Adrenal gland (tissue), 12 donors: Measurements from ENCODE around the gene MKLN1. TPM values are rescaled to one million over a fixed set of nuclear protein-coding genes. Genes with fewer than 3 reads are reported as not detected.

Experiments
- DNase-seq, 7 donors: peaks; one replicate each; pipeline ENCODE4 v3.0.0-alpha.2; 2019 to 2020
- H3K27ac ChIP-seq, 5 donors: fragments of 200-600 bp; sonication (generic) in 4 of 5; 1 replicate in 3 of 5; 2 replicates in 2 of 5; pipeline versions ENCODE4 v1.5.1 to v1.8.0; 2016 to 2020; ENCODE audit warnings: mild to moderate bottlenecking in 1 of 5
- H3K27me3 ChIP-seq: fragments of 200-600 bp; 2 replicates; pipeline ENCODE4 v1.8.0; 2021
- H3K36me3 ChIP-seq, 2 donors: fragments of 200-600 bp; replicated peaks in 1 of 2; 1 replicate in 1 of 2; 2 replicates in 1 of 2; pipeline versions ENCODE4 v1.5.1 to v1.8.0; 2018 to 2022
- H3K4me1 ChIP-seq, 2 donors: fragments of 200-600 bp; replicated peaks in 1 of 2; 1 replicate in 1 of 2; 2 replicates in 1 of 2; pipeline versions ENCODE4 v1.5.1 to v1.8.0; 2018 to 2021
- H3K4me3 ChIP-seq, 4 donors: fragments of 200-600 bp; sonication (generic) in 3 of 4; one replicate each; pipeline ENCODE4 v1.5.1; 2016 to 2018
- H3K9me3 ChIP-seq, 3 donors: fragments of 200-600 bp; sonication (generic) in 1 of 3; replicated peaks in 1 of 3; 1 replicate in 2 of 3; 2 replicates in 1 of 3; pipeline versions ENCODE4 v1.5.1 to v1.8.0; 2016 to 2021
- POLR2A ChIP-seq, 2 donors: fragments of 450-650 bp; IDR thresholded peaks; one replicate each; pipeline ENCODE4 v1.6.1; 2017; ENCODE audit warnings: antibody characterized with exemption in 2 of 2, mild to moderate bottlenecking in 2 of 2, moderate library complexity in 1 of 2
- WGBS, 4 donors: extraction: QIAGEN DNeasy Blood & Tissue Kit in 2 of 4; methylation state at CpG; one replicate each; pipeline versions ENCODE4 v1.1.5 to v1.1.7; 2013 to 2017; 5-methylcytosine and 5-hydroxymethylcytosine counted together
- intact Hi-C, 2 donors: fragments of 100-400 bp; cut with DNase I; formaldehyde crosslinking; loops; one replicate each; pipeline versions ENCODE4 v1.14.1 to v1.15.0; 2022 to 2023
- polyA plus RNA-seq, 3 donors: library from polyadenylated mRNA; stranded (reverse); fragments of 200-250 nt in 2 of 3; fragments of 350-450 nt in 1 of 3; fragmentation: Illumina TruSeq in 1 of 3; extraction: RNeasy Lipid Tissue Mini Kit (QIAGEN cat#74804) in 1 of 3; gene quantifications; one replicate each; pipeline ENCODE4 v1.2.3, GENCODE V29; 2013 to 2014
- total RNA-seq, 9 donors: library from RNA; depleted of rRNA in 4 of 9; stranded (reverse); fragments of >200 nt in 4 of 9; fragments of 120-200 nt in 1 of 9; fragmentation: NEBNext Ultra II Directional in 1 of 9; extraction: Animal tissue kit (Norgen Biotek cat#: 25700) in 1 of 9; gene quantifications; one replicate each; pipeline versions ENCODE4 v1.1.0 to v1.2.4, GENCODE V29; 2013 to 2023
- TF ChIP-seq, protein P1 (sequence below), 6 experiments: fragments of 450-650 bp in 4 of 6; fragments of 200-600 bp in 2 of 6; sonication (generic) in 1 of 6; IDR thresholded peaks; 1 replicate in 5 of 6; 2 replicates in 1 of 6; pipeline versions ENCODE4 v1.5.1 to v1.8.0; 2016 to 2021; ENCODE audit warnings: antibody characterized with exemption in 6 of 6, mild to moderate bottlenecking in 2 of 6, moderate library complexity in 1 of 6
- donor health status: healthy with polysubstance abuse.
- donor health status: Bipolar disorder and iron deficiency.
- donor health status: DM: yes; HTN: yes; CAD: no.
- donor health status: DM: no; HTN: no; CAD: no.
- donor health status: DM: no; HTN: no; CAD: no.
- donor health status: DM: yes; HTN: yes; CAD: no.

Gene MKLN1
- total and polyA plus RNA-seq, 12 donors: 20.7 to 81.2 (median 55.2) TPM

GRCh38 chr7:131517218-131517923 lies 189.7 kb downstream of the MKLN1 start:
- 82 to 84% (median 83%) methylated on average over 18 to 19 of the region's 19 CpGs for WGBS, 4 donors
- H3K27ac ChIP-seq: no peak overlapping the region
- H3K4me3 ChIP-seq: no peak overlapping the region
- H3K27me3 ChIP-seq: no peaks in the 10 kb centered on the region
- intact Hi-C loops: no loop called here
- H3K9me3 ChIP-seq: no peaks in the 10 kb centered on the region
- DNase-seq: peak in 2 of 7 donors; percentile 8 to 46
- no peak for TF ChIP-seq POLR2A (IDR thresholded peaks at IDR 0.05)
- TF ChIP-seq, protein P1, sequence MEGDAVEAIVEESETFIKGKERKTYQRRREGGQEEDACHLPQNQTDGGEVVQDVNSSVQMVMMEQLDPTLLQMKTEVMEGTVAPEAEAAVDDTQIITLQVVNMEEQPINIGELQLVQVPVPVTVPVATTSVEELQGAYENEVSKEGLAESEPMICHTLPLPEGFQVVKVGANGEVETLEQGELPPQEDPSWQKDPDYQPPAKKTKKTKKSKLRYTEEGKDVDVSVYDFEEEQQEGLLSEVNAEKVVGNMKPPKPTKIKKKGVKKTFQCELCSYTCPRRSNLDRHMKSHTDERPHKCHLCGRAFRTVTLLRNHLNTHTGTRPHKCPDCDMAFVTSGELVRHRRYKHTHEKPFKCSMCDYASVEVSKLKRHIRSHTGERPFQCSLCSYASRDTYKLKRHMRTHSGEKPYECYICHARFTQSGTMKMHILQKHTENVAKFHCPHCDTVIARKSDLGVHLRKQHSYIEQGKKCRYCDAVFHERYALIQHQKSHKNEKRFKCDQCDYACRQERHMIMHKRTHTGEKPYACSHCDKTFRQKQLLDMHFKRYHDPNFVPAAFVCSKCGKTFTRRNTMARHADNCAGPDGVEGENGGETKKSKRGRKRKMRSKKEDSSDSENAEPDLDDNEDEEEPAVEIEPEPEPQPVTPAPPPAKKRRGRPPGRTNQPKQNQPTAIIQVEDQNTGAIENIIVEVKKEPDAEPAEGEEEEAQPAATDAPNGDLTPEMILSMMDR (IDR thresholded peaks at IDR 0.05): no peak
- H3K4me1 ChIP-seq: peaks cover 5 to 12% of the 10 kb centered on the region in 2 donors
- H3K36me3 ChIP-seq: no peaks in the 10 kb centered on the region

DNA sequence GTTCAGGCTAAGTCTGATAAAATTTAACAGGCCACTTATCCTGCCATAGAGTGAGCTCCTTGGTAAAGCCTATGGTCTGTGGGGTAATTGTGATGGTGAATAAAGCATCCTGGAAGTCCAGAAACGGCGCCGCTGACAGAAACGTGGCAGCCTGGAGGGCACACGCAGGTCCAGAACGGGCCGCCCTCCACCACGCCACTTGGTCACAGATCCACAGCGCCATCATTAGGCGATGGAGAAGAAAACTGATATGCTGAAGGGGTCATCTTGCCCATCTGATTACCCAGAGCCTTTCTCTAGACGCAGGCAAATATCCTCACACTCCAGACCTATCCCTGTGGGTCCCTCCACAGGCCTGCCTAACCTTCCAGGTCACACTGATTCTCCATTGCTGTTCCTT lies 190.9 kb downstream of the MKLN1 start:
- intact Hi-C loops: no loop called here
- peak in 1 of 7 donors; percentile 35 for DNase-seq
- Histone ChIP-seq H3K27ac (peak overlapping the region in 1 of 5 donors; percentile 3), H3K36me3 (no peaks in the 10 kb centered on the region), H3K27me3 (no peaks in the 10 kb centered on the region), H3K4me1 (peaks cover 5 to 11% of the 10 kb centered on the region in 2 donors), H3K4me3 (no peak overlapping the region), H3K9me3 (no peaks in the 10 kb centered on the region)
- WGBS, 4 donors: 81 to 92% (median 90%) methylated on average over 10 to 11 of the region's 11 CpGs
- TF ChIP-seq POLR2A (IDR thresholded peaks at IDR 0.05): no peak
- TF ChIP-seq, protein P1 (IDR thresholded peaks at IDR 0.05): no peak

- no peaks in the 10 kb centered on the region for H3K36me3 ChIP-seq
- peaks cover 5 to 11% of the 10 kb centered on the region in 2 donors for H3K4me1 ChIP-seq
- 34 to 42% (median 36%) methylated on average over 7 of the region's 7 CpGs for WGBS, 4 donors
- TF ChIP-seq, protein P1 (IDR thresholded peaks at IDR 0.05): no peak
- TF ChIP-seq POLR2A (IDR thresholded peaks at IDR 0.05): no peak
- no peaks in the 10 kb centered on the region for H3K27me3 ChIP-seq
- DNase-seq: peak; percentile 53 to 82 (median 71)
- peak overlapping the region in 3 of 5 donors; percentile 1 to 51 (median 32) for H3K27ac ChIP-seq
- peak overlapping the region in 1 of 4 donors; percentile 3 for H3K4me3 ChIP-seq
- no peaks in the 10 kb centered on the region for H3K9me3 ChIP-seq
- intact Hi-C loops: no loop called here
Measured at GRCh38 chr7:131521651-131522163, 194.0 kb downstream of the MKLN1 start.

GRCh38 chr7:131522325-131522930 lies 194.8 kb downstream of the MKLN1 start:
- no peaks in the 10 kb centered on the region for H3K36me3 ChIP-seq
- peak in 1 of 7 donors; percentile 4 for DNase-seq
- peaks cover 5 to 11% of the 10 kb centered on the region in 2 donors for H3K4me1 ChIP-seq
- WGBS, 4 donors: 79 to 86% (median 82%) methylated on average over 11 of the region's 11 CpGs
- TF ChIP-seq, protein P1 (IDR thresholded peaks at IDR 0.05): no peak
- no peak for TF ChIP-seq POLR2A (IDR thresholded peaks at IDR 0.05)
- H3K27me3 ChIP-seq: no peaks in the 10 kb centered on the region
- intact Hi-C loops: no loop called here
- peak overlapping the region in 1 of 4 donors; percentile 11 for H3K4me3 ChIP-seq
- H3K9me3 ChIP-seq: no peaks in the 10 kb centered on the region
- peak overlapping the region in 3 of 5 donors; percentile 1 to 51 (median 32) for H3K27ac ChIP-seq
